MV-4-11 (cell line): ENCODE data around the gene NRXN3.

ENCODE experiments used
- DNase-seq: peaks from one replicate; lab custom pipeline; 2025; lab: John Stamatoyannopoulos, UW

NRXN3 gene

DNA sequence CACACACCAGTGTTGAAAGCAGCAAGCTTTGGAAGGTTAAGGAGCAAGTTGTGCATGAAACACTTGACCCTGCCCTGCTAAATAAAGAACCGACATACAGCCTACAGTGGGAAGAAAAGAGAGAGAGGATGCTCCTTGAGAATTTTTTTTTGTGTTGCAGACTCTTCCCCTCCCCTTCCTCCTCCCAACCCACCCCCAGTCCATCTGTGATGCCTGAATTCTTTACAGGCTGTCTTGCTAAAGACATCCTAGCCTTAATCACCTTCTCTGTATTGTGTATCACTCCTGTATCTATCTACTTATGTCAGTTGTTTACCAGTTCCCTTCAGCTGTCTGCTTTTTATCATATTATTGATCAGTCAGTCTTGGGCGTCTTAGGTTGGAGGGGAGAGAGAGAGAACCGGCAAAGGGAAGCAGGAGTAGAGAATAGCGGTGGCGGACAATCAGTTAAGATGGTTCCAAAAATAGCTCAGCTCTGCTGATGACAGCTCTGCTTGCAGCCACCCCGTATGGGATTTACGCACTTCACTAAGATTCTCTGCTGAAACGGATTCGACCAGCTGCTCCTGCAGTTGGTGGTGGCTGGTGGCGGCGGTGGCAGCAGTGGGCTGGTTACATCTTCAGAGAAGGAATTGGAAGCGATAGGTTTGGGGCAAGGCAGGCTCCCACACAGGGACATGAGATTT, 664.7 kb downstream of the NRXN3 start:
- DNase-seq = peak; percentile 9

DNA sequence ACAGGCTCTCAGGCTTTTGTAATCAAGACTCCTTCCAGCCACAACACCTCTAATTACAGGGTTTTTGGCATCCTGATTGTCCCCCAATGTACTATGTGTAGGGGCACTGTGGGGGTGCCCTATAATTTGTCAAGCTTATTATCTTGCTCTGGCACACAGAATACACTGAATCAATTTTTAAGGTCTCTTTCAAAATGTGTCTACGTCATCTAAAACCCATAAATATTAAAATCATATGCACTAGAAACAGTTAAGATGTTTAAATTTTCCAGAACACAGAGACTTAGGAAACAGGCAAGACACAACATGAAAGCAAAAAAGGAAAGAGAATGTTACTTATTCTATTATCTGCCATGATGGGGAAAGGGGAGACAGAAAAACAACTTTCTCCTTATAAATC, 665.7 kb downstream of the NRXN3 start:
- no peak for DNase-seq

DNA sequence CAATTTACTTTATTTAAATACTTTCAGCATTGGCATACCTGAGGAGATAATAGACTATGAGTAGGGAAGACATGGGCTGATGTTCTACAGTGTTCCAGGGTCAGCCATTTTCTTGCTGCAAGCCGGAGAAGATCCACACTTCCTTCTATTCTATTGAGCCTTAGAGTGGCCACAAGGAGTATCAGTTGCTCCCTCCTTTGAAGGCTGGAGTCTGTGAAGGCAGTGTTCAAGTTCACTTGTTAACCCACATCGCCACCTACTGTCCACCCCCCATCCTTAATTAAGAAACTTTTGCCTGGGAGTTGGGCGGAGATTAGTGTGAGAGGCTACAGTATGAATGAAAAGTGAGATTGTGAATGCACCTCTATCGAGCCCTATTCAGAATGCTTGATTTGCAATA, 666.6 kb downstream of the NRXN3 start:
- DNase-seq = peak; percentile 70

DNA sequence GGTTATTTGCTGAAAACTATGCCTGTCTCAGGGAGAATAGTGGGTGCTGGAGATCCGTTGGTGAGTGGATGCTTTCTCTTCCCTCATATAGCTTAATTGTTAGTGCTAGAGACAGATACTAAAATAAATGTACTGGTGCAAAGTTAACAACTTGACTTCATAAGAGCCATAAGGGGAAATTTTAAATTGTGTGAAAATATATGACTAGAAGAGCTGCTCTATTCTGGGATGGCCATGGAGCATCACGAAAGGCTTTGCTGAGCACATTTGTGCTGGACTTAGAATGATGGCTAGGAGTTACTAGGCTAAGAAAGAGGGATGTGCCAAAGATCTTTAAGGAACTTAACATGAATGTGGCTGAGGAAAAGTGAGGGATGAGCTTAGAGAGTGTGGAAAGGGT, 668.8 kb downstream of the NRXN3 start:
- no peak for DNase-seq

DNA sequence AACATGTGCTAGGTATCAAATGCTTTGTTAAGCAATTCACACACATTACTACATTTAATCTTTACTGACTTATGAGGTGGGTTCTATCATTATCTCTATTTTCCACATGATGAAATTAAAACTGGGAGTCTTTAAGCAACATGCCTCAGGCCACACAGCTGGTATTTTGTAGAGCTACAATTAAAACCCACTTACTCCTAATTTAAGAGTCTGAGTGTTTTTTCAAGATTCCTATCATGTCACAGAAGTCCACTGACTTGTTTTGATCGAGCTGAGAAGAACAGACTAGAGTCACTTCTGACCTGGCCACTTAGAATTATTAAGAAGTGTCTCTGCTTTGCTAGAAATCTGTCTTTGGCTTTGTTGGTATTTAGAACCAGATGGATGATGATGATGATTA, 670.7 kb downstream of the NRXN3 start:
- no peak for DNase-seq

DNA sequence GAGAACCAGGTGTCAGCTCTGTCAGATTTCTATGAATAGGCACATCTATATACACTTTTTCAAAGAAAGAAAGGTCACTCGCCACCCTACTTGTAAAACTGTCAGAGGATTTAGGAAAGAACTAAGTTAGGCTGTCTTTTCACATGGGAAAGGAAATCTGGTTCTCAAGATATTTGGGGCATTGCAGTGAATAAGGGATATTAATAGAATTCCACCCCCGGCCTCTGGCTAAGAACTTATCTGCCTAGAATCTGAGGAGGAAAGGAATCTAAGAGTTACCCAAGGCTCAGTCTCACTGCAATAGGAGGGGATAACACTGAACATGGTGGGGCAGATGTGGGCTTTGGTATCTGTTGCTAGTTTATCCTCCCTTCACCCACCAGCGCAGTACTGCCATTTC, 677.6 kb downstream of the NRXN3 start:
- no peak for DNase-seq

DNA sequence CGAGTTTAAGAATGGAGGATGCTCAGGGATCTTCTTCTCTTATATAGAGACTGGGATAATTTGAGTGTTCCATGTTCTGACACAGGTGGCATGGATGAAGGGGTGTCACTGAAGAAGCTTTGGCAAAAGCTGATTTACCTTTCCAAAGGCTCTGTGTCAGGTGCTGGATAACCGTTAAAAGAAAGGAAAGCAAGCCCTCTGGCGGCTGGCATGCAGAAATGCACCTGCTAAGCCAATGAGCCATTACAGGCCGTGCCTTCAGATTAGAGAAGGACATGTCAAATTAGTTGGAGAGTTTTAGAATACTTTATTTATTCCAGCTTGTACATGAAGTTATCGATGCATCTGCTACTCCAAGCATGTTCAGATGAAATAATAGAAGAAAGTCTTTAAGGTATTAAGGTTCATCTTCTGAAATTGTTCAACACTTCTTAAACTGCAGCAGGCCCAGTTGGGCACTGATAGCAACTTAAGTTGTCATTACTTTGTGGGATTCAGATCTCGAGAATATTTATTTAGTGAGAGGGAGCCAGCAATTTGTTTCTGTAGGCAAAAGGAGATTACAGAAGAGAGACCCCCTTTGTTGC, 678.2 kb downstream of the NRXN3 start:
- no peak for DNase-seq

DNA sequence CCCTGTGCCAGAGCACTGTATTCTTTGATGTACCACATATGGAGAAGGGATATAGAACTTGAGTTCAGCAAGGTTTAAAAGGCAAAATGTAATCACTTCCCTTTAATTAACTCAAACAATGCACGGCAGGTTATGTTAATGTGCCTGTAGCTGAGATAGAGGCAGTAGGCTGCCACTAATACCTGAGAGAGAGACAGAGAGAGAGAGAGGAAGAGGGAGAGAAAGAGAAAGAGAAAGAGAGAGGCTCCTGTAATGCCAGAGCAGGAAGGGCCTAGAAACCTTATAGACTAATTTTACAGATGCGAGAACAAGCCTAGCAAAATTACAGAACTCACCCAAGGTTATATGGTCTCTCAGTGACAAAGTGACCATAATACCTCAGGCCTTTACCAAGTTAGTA, 679.8 kb downstream of the NRXN3 start:
- no peak for DNase-seq

DNA sequence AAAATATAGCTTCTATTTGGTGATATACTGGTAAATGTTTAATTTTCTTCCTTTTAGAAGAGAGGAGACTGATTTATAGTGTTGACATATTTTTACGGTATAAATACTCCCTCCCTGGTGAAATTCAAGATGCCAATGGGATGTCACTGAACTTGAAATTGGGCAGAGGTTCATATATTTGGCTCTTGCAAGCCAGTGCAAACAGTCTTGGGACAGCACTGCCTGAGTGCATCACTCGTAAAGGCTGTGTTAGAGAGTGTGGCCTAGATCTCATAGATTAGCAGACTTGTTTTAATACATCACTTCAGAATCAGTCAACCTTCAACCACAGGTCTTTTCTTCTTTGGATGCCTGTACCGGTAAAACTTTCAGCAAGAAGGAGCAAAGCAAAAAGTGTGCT, 681.0 kb downstream of the NRXN3 start:
- DNase-seq = no peak

DNA sequence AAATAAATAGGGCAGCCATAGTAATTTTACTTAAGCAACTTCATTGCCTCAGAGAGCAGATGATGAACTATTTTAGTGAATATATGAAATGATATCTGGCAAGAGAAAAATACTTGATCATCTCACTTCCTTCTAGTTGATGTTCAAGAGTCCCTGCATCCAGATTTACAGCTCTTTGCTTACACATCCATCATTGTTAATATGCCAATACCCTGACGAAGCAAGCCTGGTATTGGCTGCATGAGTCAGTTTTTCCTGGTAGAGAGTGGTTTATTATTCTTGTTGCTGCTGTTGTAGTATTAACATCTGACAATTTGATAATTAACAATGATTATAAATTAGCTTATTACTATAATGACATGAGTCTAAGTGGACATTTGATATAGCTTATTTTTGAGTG, 681.9 kb downstream of the NRXN3 start:
- DNase-seq = no peak

DNA sequence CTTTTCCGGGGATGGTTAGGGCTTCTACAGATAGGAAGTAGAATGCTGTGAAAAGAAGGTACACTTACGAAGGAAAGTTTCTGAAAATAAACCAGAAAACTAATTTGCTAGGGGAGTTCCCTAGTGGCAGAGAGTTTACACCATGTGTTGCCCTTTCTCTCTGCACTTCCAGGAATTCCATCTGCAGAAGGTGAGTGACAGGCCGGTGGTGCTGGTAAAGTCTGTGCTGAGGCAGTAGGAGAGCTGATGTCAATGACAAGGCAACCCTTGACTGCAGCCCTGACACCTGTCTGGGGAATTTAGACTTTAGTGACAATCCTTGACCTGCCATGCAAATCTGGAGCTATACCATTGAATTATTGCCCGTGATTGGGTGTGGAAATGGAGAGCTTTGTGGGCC, 687.8 kb downstream of the NRXN3 start:
- DNase-seq = no peak

DNA sequence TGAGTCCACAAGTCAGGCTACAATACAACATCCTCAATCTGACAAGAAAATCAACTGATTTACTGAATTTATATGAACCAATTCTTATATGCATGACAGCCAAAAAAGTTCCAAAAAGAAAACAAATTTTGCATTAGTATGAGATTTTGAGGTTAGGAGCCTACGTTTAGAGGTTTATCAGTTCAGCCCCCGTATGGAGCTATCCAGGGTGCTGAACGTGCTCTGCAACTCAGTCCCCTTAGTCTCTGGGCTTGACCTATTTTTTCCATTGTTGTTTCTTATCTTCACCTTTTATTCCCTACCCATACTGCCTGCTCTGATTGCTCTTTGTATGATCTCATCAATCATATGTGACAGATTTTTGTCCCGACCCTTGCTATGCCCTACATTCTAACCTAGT, 693.0 kb downstream of the NRXN3 start:
- DNase-seq = peak; percentile 15

DNA sequence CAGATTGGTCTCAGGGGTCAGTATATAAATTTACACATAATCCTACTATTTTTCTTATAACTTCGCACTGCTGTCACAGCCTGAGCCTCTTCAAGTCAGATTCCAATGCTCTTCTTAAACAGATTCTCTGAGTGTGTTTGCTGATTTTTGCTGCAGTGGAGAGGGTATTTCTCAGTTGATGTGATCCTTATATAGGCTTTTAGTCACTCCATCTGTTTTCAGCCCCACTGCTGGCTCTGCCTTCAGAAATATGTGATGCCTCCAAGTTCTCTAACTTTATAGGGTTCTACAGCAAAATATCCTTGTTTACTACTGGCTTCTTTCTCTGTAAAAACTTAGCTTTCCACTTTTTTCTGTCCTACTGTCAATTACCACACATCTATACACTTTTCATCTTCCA, 702.7 kb downstream of the NRXN3 start:
- no peak for DNase-seq

DNA sequence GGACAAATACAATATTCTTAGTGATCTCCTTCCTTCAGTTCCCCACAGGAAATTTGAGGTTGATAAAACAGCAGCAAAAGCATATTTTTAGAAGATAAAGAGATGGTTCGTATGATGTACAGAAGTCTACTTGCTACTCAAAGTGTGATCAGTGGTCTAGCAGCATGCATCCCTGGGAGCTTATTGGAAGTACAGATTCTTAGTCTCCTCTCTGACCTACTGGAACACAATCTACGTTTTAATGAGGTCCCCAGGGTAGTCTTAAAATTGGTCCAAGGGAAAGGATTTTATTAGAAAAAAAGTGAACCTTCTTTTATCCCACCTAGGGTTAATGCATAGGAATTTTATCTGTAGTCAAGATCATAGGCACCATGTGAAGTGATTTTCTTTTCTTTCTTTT, 703.4 kb downstream of the NRXN3 start:
- no peak for DNase-seq

DNA sequence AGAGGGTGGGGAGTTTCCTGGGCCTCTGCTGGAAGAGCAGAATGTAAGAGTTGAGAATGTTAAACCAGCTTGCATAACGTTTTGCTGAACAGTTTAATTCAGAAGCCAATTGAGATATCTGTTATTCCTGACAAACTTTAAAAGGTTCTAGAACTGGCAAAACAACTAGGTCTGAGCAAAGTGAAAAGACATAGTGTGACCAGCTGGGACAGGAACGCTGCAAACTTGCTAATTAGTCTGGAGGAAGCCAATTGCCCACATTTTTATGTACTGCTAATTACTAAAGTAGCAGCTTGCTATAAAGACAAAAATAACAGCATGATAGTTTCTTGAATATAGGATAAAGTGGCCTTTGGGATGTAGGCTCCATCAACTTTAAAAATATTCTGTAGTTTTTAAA, 704.9 kb downstream of the NRXN3 start:
- no peak for DNase-seq

DNA sequence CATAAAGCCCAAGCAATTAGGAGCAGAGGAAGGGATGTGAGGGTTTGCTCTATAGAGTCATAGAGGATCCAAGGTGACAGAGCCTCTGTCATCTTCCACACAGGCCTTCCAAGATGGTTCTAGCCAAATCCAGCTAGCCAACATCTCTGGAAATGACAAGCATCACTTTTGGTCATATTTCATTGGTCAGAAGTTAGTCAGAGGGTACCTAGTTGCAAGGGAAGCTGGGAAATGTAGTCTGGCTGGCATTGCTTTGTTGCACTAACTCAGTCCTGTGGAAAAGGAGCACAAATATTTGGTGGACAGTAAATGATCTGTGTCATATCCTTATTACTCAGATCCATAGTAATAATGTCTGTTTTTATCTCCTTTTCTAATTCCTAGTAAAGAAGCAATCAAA, 715.7 kb downstream of the NRXN3 start:
- DNase-seq = no peak

DNA sequence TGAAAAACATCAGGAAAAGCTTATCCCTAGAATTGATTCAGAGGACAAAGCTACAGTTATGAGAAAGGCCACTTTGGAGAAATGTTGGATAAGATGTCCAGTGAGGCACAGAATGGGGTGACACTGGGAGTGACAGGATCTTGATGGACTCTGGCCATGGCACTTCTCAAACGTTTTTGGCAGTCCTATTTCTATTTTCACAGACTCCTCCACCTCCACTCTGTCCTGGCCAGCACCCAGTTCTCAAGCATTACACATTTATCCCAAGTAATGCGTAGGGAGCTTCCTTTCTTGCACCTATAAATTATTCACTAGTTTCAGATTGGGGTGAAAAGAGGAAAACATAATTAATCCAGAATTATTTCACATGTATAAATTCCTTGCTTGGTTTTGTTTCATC, 727.3 kb downstream of the NRXN3 start:
- DNase-seq = no peak

DNA sequence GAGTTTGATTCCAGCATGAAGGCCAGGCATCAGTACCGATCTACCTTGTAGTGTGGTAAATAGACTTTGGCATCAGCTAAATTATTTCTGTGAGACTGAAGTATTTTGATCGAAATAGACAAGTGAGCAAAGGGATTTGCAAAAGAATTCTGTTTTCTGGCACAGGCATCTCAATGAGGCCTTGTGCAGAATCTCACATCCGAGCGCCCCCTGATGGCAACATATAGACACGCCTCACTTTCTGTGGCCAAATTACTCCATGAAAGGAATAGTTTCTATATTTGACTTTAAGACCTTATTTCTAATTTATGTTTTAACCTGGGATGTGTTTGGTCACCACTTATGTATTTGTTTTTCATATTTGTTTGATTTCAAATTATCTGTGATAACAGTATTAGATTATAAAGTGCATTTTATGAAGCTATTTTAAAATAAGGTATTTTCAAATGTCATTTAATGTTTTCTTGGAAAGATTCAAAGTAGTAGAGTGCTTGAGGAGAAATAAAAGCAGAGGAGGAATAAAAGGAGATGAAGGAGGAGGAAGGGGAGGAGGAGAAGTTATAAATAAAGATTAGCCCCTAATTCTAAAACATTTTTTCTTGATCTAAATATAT, 731.9 kb downstream of the NRXN3 start:
- DNase-seq = no peak

DNA sequence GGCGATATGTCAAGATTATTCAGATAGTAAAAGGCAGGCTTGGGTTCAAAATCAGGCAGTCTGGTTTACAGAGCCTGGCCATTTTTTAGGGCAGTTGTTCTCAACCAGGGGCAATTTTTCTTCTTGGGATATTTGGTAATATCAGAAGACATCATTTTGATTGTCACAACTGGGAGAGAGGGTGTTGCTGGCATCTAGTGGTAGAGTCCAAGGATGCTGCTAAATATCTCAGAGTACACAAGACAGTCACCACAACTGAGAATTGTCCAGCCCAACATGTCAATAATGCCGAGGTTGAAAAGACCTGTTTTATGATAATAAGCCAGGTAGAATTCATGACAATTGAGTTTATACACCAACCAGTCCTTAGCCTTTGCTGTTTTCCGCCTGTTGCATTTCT, 733.9 kb downstream of the NRXN3 start:
- no peak for DNase-seq

DNA sequence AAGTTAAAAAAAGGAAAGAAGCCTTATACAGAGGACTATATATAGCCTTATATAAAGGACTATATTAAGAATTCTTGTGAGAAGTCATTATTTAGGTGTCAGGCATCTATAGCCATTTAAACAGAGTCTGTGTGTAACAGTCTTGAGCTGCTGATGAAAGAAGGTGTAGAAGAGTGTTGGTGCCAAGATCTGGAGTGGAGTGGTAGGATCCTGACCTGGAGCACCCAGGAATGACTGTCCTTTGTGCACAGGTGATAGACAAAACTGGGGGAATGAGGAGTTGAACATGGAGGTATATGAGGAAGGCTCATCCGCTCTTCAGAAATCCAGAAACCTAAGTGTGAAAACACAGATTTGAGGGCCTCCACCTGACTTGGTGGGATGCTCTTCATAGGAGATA, 747.3 kb downstream of the NRXN3 start:
- no peak for DNase-seq

DNA sequence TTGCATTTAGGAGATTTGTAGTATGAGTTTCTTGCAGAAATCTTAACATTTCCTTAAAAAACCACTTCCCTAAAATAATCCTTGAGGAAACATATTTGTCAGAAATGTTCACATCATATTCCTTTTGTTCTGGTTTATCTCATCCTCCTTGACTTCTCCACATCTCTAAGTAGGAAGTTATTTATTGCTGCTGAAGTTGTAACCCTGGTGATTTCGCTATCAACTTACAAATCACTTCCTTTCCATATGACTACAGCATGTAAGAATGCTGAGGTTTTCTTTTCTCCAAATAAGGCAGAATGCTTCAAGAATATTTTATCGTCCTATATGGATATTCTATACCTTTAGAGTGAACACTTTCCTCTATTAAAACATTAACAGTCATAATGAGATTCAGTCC, 751.7 kb downstream of the NRXN3 start:
- no peak for DNase-seq

DNA sequence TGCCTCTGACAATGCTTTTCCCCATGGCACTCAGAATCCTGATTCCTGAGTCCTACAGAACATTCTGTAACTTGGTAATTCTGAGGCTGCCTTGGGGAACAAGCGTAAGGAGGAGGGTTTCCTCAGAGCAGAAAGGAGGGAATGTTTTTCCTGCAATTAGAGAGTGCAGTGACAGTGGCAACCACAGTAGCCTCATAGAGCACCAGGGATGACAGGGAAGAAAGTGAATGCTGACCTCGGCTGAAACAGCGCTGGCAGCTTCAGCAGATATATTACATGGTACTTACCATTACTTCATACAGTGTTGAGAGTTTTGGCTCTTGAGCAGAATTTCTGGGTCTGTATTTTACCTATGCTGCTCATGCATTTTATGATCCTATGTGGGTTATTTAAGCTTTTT, 757.1 kb downstream of the NRXN3 start:
- no peak for DNase-seq

DNA sequence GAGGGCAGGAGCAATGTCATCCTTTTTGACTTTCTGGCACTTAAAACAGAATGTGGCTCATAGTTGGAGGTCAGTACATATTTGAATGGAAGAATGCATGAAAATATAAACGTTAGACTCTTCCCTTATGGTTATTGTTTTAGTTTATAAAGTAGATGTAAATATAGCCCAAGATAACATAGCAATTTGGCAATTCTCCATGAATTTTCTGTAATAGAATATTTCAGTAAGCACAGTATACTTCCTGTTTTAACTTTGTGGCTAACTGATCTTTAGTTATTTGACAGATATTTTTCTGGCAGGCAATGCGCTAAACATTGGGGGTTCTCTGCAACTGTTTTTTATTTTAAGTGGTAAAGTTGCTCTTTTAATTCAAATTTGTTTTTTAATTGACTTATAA, 763.0 kb downstream of the NRXN3 start:
- no peak for DNase-seq

DNA sequence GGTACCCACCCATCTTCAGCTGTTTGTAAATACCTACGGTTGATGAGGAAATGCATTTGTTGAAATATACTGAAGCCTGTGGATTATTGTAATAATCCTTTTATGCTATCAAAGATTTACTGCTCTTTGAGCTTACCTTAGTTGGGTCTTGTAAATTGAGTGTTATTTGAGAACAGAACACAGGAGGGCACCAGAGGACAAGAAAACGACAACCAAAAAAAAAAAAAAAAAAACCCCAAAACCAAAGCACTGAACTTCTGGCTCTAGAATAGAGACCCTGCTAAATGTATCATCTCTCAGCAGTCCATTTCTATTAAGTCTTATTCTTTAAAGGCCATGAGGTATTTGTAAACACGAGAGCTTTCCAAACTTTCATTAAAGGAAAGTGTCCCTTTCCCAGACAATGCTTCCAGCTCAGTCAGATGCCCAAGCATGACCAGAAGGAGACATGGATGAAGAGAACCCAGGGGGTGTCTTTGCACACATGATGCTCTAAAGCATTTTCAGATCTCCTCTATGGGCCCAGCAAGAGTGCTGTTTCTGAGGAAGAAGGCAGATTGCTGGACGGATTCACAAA, 763.9 kb downstream of the NRXN3 start:
- peak; percentile 6 for DNase-seq
